Loucy (cell line): ENCODE measurements around the gene UGT1A6.
"Not testable (repeated sequence)": the region's sequence is repeated elsewhere in the genome, so short reads cannot be mapped to it uniquely, and the experiment has no call there.

Experiments used
- H2AFZ ChIP-seq: fragments of 200-600 bp; sonication (generic); 2 replicates; pipeline ENCODE4 v1.6.0; 2016; ENCODE audit warnings: antibody characterized with exemption, mild to moderate bottlenecking, low read length, moderate library complexity
- H3F3A ChIP-seq: fragments of 200-600 bp; 2 replicates; pipeline ENCODE4 v1.6.0; 2016; ENCODE audit warnings: antibody characterized with exemption, low read depth, mild to moderate bottlenecking
- H3K27me3 ChIP-seq: fragments of 200-600 bp; sonication (generic); 2 replicates; pipeline ENCODE4 v1.6.1; 2014; ENCODE audit warnings: low read length, mild to moderate bottlenecking; ENCODE audit not compliant: insufficient read depth, poor library complexity, severe bottlenecking
- H3K36me3 ChIP-seq: fragments of 200-600 bp; sonication (generic); 2 replicates; pipeline ENCODE4 v1.6.1; 2016; ENCODE audit warnings: low read length; ENCODE audit not compliant: insufficient read depth
- H3K4me1 ChIP-seq: fragments of 200-600 bp; sonication (generic); 2 replicates; pipeline ENCODE4 v1.5.1; 2014; ENCODE audit warnings: low read length, mild to moderate bottlenecking; ENCODE audit not compliant: insufficient read depth, poor library complexity, severe bottlenecking
- H3K4me2 ChIP-seq: fragments of 200-600 bp; sonication (generic); 2 replicates; pipeline ENCODE4 v1.6.0; 2014; ENCODE audit warnings: antibody characterized with exemption, low read length, low read depth, mild to moderate bottlenecking; ENCODE audit not compliant: poor library complexity, severe bottlenecking
- H3K4me3 ChIP-seq: fragments of 200-600 bp; sonication (generic); 2 replicates; pipeline ENCODE4 v1.5.1; 2014; ENCODE audit warnings: low read length, mild to moderate bottlenecking, mixed read lengths; ENCODE audit not compliant: poor library complexity, severe bottlenecking
- H3K79me2 ChIP-seq: fragments of 200-600 bp; sonication (generic); 2 replicates; pipeline ENCODE4 v1.6.1; 2014; ENCODE audit warnings: low read length; ENCODE audit not compliant: insufficient read depth
- H3K9ac ChIP-seq: fragments of 200-600 bp; sonication (generic); 2 replicates; pipeline ENCODE4 v1.6.0; 2014; ENCODE audit warnings: mild to moderate bottlenecking, low read depth, low read length, moderate library complexity; ENCODE audit not compliant: poor library complexity, severe bottlenecking
- H3K9me2 ChIP-seq: fragments of 200-600 bp; sonication (generic); replicated peaks from 2 replicates; pipeline ENCODE4 v1.6.1; 2016; ENCODE audit warnings: low read depth, low read length, mixed read lengths
- H3K9me3 ChIP-seq: fragments of 200-600 bp; sonication (generic); 2 replicates; pipeline ENCODE4 v1.6.1; 2014; ENCODE audit warnings: mild to moderate bottlenecking, antibody characterized with exemption, low read length, low read depth; ENCODE audit not compliant: insufficient read depth
- H4K20me1 ChIP-seq: fragments of 200-600 bp; sonication (generic); 2 replicates; pipeline ENCODE4 v1.6.0; 2014; ENCODE audit warnings: antibody characterized with exemption, low read length, mild to moderate bottlenecking; ENCODE audit not compliant: insufficient read depth, poor library complexity, severe bottlenecking
- EZH2phosphoT487 ChIP-seq: fragments of 200-600 bp; IDR thresholded peaks from 2 replicates; pipeline ENCODE4 v1.6.1; 2018; ENCODE audit warnings: antibody characterized with exemption, mild to moderate bottlenecking, moderate library complexity, borderline replicate concordance
- TF ChIP-seq, protein P1 (sequence below): fragments of 200-600 bp; sonication (generic); conservative IDR thresholded peaks from 2 replicates; pipeline ENCODE4 v1.5.1; 2014; ENCODE audit warnings: mild to moderate bottlenecking, antibody characterized with exemption, low read length

The UGT1A6 gene

DNA sequence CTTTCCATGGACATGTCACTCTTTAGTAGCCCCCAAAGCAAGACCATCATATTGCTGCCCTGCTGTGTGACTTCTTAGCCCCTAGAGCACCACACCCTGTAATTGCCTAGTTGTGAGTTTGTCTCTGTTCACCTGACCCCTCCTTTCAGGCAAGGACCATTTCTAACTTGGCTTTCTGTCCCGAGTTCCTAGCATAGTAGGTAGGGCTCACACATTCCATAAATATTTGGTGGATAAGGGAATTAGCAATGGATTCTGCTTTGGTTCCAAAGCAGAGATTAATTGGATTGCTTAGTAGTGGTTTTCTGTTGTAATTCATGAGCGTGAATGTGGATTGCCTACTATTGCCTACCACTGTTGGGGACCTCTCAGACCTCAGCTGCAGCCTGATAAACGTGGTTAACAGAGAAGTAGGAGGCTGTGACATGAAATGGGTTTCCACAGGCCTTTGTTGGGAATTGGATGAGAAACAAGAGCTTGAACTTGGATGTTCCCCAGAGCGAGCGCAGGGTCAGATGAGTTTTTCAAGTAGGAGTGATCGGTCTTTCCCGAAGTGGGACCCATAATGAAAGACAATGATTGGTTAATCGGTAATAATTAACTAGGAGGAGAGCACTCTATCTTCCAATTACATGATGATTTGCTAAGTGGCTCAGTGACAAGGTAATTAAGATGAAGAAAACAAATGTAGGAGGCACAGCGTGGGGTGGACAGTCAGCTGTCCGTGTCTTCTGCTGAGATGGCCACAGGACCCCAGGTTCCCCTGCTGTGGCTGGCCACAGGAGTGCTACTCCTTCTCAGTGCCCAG lies 54.0 kb downstream of the UGT1A6 start:
- Histone ChIP-seq H3K79me2 (no peaks in the 10 kb centered on the region), H3K4me2 (no peak overlapping the region), H3K4me1 (no peaks in the 10 kb centered on the region), H2AFZ (no peak overlapping the region), H3K36me3 (no peaks in the 10 kb centered on the region), H3K27me3 (no peaks in the 10 kb centered on the region), H3K9me3 (no peaks in the 10 kb centered on the region), H3K9ac (no peak overlapping the region), H3K9me2 (no peaks in the 10 kb centered on the region), H4K20me1 (no peaks in the 10 kb centered on the region), H3F3A (no peaks in the 10 kb centered on the region), H3K4me3 (no peak overlapping the region)
- TF ChIP-seq, protein P1, sequence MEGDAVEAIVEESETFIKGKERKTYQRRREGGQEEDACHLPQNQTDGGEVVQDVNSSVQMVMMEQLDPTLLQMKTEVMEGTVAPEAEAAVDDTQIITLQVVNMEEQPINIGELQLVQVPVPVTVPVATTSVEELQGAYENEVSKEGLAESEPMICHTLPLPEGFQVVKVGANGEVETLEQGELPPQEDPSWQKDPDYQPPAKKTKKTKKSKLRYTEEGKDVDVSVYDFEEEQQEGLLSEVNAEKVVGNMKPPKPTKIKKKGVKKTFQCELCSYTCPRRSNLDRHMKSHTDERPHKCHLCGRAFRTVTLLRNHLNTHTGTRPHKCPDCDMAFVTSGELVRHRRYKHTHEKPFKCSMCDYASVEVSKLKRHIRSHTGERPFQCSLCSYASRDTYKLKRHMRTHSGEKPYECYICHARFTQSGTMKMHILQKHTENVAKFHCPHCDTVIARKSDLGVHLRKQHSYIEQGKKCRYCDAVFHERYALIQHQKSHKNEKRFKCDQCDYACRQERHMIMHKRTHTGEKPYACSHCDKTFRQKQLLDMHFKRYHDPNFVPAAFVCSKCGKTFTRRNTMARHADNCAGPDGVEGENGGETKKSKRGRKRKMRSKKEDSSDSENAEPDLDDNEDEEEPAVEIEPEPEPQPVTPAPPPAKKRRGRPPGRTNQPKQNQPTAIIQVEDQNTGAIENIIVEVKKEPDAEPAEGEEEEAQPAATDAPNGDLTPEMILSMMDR: no peak
- no peak for TF ChIP-seq EZH2phosphoT487

DNA sequence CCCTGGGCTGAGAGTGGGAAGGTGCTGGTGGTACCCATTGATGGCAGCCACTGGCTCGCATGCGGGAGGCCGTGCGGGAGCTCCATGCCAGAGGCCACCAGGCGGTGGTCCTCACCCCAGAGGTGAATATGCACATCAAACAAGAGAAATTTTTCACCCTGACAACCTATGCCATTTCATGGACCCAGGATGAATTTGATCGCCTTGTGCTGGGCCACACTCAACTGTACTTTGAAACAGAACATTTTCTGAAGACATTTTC lies 54.5 kb downstream of the UGT1A6 start:
- TF ChIP-seq, protein P1: no peak
- TF ChIP-seq EZH2phosphoT487: no peak
- H3K79me2 ChIP-seq: no peaks in the 10 kb centered on the region
- no peak overlapping the region for H3K4me3 ChIP-seq
- H3K4me2 ChIP-seq: no peak overlapping the region
- H3K9me3 ChIP-seq: no peaks in the 10 kb centered on the region
- no peaks in the 10 kb centered on the region for H3K27me3 ChIP-seq
- no peak overlapping the region for H3K9ac ChIP-seq
- H3K9me2 ChIP-seq: no peaks in the 10 kb centered on the region
- H3K36me3 ChIP-seq: no peaks in the 10 kb centered on the region
- H2AFZ ChIP-seq: no peak overlapping the region
- H3K4me1 ChIP-seq: no peaks in the 10 kb centered on the region
- H3F3A ChIP-seq: no peaks in the 10 kb centered on the region
- H4K20me1 ChIP-seq: no peaks in the 10 kb centered on the region

DNA sequence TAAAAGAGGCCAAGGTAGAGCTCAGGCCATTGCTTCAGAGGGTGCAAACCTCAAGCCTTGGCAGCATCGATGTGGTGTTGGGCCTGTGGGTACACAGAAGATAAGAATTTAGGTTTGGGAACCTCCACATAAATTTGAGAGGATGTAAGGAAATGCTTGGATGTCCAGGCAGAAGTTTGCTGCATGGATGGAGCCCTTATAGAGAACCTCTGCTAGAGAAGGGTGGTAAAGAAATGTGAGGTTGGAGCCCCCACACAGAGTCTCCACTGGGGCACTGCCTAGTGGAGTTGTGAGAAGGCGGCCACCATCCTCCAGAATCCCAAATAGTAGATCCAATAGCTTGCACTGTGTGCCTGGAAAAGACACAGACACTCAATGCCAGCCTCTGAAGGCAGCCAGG lies 58.0 kb downstream of the UGT1A6 start:
- not testable (repeated sequence) for H3K79me2 ChIP-seq, H3K27me3 ChIP-seq, H4K20me1 ChIP-seq, H3K4me2 ChIP-seq, H2AFZ ChIP-seq, H3K9ac ChIP-seq, H3K9me3 ChIP-seq, H3K9me2 ChIP-seq, H3K4me1 ChIP-seq, H3F3A ChIP-seq, H3K4me3 ChIP-seq, H3K36me3 ChIP-seq

DNA sequence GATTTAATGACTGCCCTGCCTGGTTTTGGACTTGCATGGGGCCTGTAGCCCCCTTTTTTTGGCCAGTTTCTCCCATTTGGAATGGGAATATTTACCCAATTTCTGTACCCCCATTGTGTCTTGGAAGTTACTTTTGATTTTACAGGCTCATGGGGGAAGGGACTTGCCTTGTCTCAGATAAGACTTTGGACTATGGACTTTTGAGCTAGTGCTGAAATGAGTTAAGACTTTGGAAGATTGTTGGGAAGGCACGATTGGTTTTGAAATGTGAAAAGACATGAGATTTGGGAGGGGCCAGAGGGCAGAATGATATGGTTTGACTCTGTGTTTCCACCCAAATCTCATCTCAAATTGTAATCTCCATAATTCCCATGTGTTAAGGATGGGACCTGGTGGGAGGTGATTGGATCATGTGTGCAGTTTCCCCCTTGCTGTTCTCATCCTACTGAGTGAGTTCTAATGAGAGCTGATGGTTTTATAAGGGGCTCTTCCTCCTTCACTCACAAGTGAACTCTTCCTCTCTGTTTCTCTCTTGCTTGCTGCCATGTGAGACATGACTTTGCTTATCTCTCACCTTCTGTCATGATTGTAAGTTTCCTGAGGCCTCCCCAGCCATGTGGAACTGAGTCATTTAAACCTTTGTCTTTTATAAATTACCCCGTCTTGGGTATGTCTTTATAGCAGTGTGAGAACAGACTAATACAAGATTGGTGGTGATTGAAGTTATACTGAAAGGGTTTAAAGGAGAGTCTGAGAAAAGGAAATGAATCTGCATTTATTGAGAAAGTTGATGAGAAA lies 58.7 kb downstream of the UGT1A6 start:
- H3K4me2 ChIP-seq, H3K36me3 ChIP-seq, H3K4me3 ChIP-seq, H3K9me2 ChIP-seq, H3F3A ChIP-seq, H4K20me1 ChIP-seq, H3K27me3 ChIP-seq, H3K79me2 ChIP-seq, H2AFZ ChIP-seq, H3K4me1 ChIP-seq, H3K9ac ChIP-seq, H3K9me3 ChIP-seq: not testable (repeated sequence)
